WI38 (cell line): ENCODE measurements around the gene PARD3.

ENCODE experiments used
- H3K4me3 ChIP-seq: 2 replicates; pipeline ENCODE4 v1.5.1; 2011; ENCODE audit warnings: low read depth, mild to moderate bottlenecking, control low read depth, low read length
- TF ChIP-seq, protein P1 (sequence below): IDR thresholded peaks from 2 replicates; pipeline ENCODE4 v1.5.1; 2012; ENCODE audit warnings: low read depth, mild to moderate bottlenecking, control low read depth, low read length

PARD3 gene

DNA sequence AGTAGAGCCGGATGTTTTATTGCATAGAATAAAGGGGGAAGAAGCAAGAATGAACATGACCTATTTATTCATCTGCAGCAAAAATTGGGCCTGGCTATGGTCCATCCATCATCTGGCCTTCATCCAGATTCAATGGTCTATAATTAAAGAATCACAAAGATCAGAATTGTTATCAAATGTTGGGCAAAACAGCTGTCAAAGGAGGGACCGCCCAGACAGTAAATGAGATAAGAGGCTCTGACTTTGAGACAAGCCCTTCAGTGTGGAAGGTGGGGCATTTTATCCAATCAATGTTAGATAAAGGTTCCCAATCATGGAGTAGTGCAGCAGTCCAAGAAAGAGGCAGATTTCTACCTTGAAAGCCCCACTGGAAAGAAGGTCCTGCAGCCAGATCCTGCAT lies 153.5 kb downstream of the PARD3 start:
- TF ChIP-seq, protein P1, sequence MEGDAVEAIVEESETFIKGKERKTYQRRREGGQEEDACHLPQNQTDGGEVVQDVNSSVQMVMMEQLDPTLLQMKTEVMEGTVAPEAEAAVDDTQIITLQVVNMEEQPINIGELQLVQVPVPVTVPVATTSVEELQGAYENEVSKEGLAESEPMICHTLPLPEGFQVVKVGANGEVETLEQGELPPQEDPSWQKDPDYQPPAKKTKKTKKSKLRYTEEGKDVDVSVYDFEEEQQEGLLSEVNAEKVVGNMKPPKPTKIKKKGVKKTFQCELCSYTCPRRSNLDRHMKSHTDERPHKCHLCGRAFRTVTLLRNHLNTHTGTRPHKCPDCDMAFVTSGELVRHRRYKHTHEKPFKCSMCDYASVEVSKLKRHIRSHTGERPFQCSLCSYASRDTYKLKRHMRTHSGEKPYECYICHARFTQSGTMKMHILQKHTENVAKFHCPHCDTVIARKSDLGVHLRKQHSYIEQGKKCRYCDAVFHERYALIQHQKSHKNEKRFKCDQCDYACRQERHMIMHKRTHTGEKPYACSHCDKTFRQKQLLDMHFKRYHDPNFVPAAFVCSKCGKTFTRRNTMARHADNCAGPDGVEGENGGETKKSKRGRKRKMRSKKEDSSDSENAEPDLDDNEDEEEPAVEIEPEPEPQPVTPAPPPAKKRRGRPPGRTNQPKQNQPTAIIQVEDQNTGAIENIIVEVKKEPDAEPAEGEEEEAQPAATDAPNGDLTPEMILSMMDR: no peak
- no peak overlapping the region for H3K4me3 ChIP-seq

GRCh38 chr10:34658934-34659333 lies 156.2 kb downstream of the PARD3 start:
- TF ChIP-seq, protein P1: no peak
- H3K4me3 ChIP-seq: no peak overlapping the region

- TF ChIP-seq, protein P1: no peak
- no peak overlapping the region for H3K4me3 ChIP-seq
Observed at GRCh38 chr10:34656661-34657060, 158.4 kb downstream of the PARD3 start.

- TF ChIP-seq, protein P1: peak; percentile 52
- no peak overlapping the region for H3K4me3 ChIP-seq
Observed at GRCh38 chr10:34655286-34656170, 159.6 kb downstream of the PARD3 start.

DNA sequence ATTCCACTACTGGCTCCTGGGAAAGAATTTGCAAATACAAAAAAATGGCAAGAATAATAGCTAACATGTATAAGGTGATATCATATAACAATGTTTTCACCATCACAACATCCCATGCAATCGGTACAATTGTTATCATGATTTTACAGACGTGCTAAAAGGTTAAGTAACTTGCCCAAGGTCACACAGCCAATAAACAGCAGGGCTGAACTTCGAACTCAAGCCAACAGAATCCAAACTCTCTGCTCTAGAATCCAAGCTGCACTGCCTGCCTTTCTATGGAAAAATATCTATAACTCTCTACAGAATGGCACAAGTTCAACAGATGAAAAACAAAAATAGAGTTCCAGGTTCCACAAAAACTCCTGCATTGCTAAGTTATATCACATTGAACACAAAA lies 160.9 kb downstream of the PARD3 start:
- TF ChIP-seq, protein P1: no peak
- H3K4me3 ChIP-seq: no peak overlapping the region

DNA sequence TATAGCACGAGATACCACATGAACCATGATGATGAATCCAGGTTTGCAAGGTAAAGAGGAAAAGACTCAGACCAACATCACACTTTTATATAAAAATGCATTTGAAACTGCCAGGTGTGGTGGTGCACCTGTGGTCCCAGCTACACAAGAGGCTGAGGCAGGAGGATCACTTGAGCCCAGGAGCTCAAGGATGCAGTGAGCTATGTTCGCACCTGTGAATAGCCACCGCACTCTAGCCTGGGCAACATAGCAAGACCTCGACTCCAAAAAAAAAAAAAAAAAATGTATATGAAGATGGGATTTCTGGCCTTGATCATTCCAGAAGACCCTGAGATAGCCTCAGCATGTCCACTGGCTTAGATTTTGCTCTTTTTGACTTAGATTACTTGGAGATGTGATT lies 161.6 kb downstream of the PARD3 start:
- TF ChIP-seq, protein P1: no peak
- no peak overlapping the region for H3K4me3 ChIP-seq

- TF ChIP-seq, protein P1: no peak
Observed at GRCh38 chr10:34651416-34652195, 163.5 kb downstream of the PARD3 start.

More at GRCh38 chr10:34651416-34652195, 163.5 kb downstream of the PARD3 start:
- no peak overlapping the region for H3K4me3 ChIP-seq
